ENCODE measurements around the gene SYNE4. TPM values are rescaled to one million over a fixed set of nuclear protein-coding genes. Genes with fewer than 3 reads are reported as not detected.

SYNE4 gene
- total RNA-seq, 1 donor from 2014 or later = not detected

DNA sequence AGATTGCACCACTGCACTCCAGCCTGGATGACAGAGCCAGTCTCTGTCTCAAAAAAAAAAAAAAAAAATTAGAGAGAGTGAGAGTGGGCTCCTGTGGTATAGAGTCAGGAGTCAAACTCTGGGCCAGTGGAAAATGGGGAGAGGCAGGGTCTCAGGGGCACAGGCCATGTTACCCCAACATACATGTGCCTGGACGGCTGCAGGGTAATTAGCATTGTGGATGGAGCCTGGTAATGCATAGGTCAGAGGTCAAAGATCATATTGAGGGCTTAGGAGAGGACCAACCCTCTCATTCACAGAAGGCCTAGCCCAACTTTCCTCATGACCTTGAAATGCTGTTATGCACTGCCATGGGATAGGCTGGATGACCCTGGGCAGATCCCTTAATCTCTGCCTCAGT is 16.9 kb upstream of the SYNE4 start:
- no peak for DNase-seq

DNA sequence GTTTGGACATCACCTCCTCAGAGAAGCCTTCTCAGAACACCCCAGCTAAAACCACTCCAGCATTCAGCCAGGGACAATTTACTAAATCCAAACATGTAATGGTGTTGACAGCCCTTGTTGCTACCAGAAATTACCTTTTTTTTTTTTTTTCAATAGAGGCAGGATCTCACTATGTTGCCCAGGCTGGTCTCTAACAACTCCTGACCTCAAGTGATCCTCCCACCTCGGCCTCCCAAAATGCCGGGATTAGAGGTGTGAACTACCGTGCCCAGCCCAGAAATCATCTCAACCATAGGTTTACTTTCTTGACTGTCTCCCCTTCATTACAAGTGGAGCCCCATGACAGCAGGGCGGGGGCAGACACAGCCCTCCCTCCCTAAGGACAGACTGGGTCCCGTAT is 14.8 kb upstream of the SYNE4 start:
- DNase-seq = no peak

DNA sequence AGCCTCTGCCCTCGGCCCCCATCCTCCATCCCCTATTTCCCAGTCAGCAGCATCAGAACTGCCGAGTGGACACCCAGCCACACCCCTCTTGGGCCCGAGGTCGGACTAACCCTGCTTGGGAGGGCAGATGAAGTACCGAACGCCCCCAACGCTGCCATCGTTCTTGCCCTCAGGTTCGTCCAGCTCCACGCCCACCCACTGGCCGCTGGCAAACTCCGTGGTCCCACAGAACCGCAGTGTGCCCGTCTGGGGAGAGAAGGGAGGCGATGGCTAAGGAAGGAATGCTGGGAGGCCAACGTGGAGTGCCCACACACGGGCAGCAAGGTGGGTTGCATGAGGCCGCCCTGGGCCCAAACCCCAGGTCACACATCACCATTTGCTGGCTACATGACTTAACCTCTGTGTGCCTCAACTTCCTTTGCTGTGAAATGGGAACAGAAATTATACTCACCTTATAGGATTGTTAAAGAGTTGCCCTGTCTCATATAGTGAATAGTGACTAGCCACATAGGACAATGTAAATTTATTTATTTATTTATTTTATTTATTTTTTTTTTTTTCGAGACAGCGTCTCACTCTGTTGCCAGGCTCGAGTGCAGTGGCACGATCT is 10.6 kb upstream of the SYNE4 start:
- DNase-seq = no peak

DNA sequence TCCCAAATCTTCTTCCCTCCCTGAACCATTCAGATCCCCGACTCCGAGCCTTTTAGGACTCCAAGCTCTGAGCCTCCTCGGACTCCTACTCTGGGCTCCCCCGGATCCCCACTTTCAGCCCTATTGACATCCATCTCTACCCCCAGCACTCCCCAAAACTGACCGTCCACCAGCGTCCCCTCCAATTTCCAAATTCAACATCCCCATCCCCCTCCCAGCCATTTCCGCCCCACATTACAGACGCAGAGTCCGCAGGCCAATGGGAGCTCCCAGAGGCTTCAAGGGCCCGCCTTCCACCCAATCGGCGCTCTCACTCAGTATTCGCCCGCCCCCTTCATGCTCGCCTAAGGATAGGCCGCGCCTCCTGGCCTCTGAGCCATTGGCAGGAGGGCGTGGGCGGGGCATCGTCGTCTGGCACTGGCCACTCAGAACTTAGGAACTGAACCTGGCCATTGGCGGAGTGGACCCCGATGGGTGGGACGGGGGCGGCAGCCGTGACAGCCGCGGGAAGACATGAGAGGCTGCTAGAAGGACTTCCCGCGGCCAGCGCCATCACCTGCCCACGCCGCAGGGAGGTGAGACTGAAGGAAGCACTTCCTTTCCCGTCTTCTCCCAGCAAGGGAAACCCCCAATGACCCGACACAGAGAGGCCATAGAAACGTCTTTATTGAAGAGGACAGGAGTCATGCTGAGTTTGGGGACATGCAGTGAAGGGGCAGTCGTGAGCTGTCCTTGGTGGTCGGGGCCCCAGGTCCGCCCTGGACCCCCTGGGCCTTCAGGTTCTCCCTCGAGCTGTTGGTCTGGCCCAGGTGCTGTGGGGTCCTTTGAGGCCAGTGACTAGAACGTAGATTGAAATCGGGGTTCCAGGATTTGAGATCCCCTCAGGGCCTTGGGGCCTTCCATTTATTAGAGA is 5.7 kb upstream of the SYNE4 start, which contains the start of gene ALKBH6:
TSS of gene ALKBH6 (minus strand) at position 202 of the 913 bp plus-strand sequence. CDS start 816 bp downstream, outside the sequence.
- DNase-seq = peak; percentile 98

DNA sequence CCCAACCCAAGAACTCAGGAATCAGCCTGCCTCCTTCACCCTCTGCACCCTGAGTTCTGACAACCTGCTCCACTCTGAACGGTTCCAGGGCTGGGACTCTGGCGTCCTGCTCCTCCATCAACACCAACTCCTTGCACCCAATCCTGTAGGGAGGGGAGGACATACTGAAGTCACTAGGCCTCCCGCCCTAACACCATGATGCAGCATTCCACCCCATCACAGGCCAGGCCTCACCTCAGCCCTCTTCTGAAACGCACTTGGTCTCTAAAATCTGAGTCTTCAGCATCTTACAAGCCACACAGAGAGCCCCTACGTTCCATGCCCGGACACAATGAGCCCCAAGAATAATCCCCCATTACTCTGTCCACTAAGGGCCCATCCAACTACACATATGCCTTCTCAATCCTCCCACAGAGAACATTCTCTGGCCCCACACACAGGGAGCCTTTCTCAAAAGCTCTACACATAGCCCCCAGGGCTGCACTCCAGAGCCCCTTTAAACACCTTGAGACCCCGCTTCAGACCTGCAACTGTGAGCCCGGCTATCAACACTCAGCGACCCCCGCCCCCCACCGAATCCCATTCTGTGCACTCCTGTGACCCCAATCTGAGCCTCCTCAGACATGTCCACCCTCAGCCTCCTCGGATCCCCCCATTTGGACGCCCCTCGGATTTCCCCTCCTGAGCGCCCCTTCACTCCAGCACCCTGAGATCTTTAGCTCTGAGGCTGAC is 4.8 kb upstream of the SYNE4 start:
- no peak for DNase-seq

DNA sequence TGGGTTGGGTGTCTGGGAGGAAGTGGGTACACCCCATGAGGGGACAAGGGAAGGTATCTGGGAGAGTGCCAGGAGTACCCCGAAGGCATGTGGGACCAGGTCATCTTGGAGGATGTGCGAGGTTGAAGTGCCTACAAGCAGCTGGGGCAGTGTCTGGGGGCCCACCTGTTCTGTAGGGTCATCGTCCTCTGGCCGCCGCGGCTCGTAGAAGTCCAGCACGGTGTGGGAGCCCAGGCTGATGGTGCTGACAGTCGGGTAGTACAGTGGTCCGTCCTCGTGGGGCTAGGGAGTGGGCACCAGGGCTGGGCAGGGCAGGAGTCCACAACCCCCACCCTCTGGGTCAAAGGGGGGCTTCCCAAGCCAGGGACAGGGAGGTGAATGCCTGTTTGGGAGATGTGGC is 1.8 kb upstream of the SYNE4 start:
- no peak for DNase-seq

DNA sequence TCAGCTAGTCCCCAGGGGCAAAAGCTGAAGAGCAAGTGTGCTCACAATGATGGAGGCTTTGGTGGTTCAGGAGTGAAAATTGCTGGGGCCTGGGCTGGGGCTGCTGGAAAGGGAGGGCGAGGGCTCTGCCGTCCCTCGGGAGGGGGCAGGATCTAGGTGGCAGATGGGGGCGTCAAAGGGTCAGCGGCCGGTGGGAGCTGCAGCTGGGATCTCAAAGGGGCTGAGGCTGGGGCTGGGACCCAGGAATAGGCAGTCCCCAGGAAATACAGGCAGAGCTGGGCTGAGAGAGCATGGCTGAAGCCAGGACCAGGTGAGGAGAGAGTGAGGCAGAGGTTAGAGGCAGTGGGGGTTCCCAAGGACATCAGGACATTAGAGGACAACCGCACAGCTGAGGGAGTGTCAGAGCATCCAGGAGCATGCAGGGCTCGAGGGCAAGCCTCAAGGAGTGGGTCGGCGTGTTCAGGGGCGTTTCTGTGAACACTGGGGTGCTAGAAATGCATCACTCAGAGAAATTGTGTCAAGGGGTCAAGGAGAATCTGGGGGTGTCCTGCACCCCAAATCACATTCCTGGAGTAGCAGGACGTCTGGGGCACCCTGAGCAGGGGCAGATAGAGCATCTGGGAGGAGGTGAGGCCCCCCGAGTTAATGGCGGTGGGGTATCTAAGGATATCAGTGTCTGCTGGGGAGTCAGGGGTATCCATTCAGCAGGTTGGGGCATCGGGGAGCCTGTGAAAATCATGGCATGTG is 1.2 kb upstream of the SYNE4 start:
- DNase-seq = no peak

DNA sequence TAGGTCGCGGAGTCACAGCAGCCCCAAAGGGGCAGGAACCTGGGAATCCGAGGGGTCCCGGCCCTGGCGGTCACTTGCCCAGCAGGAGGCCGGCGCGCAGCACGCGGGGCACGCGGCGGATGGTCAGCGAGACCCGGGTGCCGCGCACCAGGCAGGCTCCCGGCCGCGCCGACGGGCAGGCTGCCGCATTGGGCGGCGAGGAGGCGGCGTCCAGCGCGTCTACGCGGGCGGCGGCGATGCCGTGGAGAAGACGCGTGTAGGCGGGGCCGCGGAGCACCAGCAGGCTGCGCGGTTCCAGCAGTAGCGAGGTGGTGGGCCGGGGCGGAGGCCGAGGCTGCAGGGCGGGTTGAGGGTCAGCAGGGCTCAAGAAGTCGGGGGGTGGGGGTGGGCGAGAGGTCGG is 607 bp upstream of the SYNE4 start:
- DNase-seq = peak; percentile 14

DNA sequence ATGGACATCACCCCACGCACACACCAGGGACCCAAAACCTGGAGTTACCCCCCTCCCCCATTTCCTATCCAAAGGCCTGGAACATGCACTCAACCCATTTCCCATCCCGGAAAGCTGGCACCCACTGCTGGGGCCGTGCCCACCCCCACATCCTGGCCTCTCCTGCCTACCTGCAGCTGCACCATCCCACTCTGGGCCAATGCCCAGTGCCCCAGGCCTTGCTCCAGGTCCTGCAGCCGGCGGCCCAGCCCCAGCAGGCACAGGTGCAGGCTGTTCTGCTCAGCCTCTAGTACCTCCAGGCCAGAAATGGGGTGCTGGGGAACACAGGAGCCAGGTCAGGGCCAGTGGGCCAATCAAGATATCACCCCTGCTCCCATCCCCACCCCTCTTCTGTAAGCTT is 1.7 kb downstream of the SYNE4 start:
- no peak for DNase-seq

DNA sequence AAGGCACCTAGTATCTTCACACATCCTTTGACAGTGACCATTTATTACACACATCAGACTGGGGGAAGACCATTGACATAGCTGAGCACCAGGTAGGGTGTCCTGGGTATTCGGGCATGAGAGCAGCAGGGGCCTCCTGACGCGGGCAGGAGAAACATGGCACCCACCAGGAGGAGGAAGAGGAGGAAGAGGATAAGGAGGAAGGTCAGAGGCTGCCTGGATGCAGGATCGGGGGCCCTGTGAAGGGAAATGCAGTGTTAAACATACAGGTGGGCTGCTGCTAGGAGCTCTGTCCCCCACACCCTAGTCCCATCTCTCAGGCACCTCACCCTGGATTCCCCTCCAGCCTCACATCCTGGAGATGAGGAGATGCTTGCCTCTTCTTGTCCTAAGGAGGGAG is 5.3 kb downstream of the SYNE4 start:
- no peak for DNase-seq

DNA sequence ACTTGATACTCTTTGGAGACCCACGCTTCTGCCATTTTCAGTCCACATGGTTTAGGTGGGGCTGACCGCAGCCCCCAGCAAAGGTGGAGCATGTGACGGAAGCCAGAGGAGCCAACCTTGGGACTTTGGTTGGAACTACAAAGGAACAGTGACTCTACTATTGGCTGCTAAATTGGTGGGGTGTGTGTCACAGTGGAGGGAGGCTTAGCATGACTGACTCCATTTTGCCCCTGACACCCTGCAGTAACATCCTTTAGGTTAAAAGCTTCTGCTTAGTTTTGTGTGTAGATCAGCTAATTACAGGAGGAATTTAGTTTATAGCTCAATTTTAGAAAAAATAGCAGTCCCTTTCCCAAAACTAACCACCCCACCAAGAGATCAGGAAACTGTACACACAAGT is 7.0 kb downstream of the SYNE4 start:
- no peak for DNase-seq

DNA sequence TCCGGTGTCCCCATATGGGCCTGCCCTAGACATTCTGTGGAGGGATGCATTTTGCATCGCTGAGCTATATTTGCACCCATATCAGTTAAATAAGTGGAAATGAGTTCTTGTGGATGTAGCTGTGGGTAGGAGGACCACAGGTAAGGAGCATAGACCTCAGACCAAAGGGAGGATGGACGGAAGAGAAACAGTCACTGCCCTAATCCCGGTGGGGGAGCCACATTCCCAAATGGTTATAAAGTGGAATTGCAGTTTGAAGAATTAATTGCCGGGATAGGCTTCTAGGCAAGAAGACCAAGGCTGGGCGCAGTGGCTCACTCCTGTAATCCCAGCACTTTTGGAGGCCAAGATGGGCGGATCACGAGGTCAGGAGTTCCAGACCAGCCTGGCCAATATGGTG is 11.8 kb downstream of the SYNE4 start:
- DNase-seq = no peak

DNA sequence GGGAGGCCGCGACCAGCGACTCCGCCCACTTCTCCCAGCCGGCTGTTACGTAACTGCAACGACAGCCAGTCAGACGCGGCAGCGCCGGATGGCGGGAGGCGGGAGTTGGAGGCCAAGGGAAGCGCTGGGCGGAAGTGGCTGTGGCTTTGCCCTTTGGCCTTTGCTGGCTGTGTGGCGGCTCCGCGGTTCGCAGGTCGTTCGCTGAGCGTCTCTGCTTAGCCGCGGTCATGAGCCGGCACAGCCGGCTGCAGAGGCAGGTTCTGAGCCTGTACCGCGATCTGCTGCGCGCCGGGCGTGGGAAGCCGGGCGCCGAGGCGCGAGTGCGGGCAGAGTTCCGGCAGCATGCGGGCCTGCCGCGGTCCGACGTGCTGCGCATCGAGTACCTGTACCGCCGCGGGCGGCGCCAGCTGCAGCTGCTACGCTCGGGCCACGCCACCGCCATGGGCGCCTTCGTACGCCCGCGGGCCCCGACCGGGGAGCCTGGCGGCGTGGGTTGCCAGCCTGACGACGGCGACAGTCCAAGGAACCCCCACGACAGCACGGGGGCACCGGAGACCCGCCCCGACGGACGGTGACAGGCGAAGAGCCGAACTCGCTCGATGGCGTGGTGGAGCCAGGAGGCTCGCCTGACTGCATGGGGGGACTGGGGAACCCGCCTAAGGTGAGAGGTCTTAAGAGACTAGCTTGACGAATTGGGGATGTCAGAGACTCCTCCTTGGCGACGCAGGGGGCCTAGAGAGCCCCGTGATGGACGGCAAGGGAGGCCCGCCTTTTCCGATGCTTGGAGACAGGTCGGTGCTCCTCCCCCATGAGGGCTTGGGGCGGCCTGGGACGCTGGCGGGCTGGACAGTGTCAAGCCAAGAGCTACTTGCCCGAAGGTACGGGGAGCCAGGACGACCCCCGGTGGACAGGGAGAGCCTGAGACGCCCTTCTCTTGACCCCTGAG is 13.3 kb downstream of the SYNE4 start, which contains the start of gene SDHAF1:
TSS of gene SDHAF1 (plus strand) at position 141 of the 946 bp plus-strand sequence. CDS start at position 228, 87 bp downstream.
- DNase-seq = peak; percentile 86

DNA sequence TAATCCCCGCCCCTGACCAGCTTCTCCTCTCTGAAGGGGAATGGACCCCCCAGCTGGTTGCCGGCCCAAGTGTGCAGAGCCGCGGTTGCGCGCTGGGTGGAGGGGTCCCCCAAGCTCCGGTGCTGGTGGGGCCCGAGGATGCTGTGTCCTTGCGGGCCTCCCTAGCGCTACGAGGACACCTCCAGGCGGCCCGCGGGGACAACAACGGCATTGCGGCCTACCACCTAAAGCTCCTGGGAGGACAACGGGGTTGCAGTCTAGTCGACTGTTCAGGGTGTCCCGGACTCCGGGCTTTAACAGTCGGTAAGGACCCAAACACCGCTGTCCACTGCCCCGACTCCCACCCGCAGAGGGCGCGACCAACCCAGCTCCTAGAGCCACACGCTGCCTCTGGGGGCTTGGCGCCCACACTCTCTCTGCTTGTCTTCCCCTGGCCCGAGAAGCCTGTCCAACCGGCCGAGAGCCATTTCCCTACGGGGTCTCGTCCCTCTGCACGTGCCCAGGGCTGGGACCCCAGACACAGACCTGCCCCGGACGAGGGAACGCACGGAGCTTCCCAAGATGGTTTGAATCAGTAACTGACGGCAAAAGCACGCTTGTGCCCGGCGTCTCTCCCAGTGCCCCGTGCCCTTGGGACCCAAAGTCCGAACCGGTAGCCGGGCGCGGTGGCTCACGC is 14.6 kb downstream of the SYNE4 start:
- DNase-seq = no peak

DNA sequence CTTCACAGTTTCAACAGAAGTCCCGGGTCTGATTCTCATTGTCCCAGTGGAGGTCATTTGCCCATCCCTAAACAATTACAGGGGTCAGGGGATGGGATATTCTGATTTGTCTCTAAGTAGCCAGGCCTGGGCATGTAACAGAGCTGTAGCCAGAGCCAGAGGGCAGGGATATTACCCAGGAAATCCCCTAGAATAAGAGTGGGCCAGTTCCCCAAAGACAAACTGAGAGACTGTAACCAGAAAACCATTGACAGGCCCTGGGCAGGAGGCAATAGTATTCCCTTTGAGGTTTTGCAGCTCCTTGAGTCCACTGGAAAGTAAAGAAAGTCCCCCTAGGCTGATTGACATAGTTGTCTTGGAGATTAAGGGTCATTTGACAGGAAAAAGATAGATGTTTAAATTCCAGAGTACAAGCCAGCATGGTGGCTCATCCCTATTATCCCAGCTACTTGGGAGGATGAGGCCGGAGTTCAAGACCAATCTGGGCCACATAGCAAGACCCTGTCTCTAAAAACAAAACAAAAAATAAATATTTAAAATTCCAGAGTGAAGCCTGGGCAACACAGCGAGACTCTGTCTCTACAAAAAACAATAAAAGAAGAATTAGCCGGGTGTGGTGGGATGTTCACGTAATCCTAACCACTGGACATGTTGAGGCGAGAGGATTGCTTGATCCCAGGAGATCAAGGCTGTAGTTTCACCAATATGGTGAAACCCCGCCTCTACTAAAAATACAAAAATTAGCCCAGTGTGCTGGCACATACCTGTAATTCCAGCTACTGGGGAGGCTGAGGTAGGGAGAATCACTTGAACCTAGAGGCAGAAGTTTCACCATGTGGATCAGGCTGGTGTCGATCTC is 15.5 kb downstream of the SYNE4 start:
- no peak for DNase-seq

DNA sequence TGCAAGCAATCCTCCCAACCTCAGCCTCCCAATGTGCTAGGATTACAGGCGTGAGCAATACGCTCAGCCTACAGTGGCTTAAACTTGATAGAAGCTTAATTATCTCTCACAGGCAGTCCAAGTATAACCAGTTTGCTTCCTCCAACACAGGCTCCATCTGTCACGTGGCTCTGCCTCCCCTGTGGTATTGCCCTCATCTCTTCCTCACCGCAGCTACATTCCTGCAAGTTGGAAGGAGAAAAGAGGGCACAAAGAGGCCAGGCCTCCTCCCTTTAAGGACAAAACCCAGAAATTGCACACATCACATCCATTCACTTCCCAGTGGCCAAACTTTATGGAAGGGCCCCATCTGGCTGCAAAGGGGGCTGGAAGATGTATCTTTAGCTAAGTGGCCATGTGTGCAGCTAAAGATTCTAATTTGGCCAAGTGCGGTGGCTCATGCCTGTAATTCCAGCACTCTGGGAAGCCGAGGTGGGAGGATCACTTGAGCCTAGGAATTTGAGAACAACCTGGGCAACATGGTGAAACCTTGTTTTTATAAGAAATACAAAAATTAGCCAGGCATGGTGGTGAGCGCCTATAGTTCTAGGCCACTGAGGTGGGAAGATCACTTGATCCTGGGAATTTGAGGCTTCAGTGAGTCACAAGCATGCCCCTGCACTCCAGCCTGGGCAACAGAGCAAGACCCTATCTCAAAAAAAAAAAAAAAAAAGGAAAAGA is 16.7 kb downstream of the SYNE4 start:
- no peak for DNase-seq

DNA sequence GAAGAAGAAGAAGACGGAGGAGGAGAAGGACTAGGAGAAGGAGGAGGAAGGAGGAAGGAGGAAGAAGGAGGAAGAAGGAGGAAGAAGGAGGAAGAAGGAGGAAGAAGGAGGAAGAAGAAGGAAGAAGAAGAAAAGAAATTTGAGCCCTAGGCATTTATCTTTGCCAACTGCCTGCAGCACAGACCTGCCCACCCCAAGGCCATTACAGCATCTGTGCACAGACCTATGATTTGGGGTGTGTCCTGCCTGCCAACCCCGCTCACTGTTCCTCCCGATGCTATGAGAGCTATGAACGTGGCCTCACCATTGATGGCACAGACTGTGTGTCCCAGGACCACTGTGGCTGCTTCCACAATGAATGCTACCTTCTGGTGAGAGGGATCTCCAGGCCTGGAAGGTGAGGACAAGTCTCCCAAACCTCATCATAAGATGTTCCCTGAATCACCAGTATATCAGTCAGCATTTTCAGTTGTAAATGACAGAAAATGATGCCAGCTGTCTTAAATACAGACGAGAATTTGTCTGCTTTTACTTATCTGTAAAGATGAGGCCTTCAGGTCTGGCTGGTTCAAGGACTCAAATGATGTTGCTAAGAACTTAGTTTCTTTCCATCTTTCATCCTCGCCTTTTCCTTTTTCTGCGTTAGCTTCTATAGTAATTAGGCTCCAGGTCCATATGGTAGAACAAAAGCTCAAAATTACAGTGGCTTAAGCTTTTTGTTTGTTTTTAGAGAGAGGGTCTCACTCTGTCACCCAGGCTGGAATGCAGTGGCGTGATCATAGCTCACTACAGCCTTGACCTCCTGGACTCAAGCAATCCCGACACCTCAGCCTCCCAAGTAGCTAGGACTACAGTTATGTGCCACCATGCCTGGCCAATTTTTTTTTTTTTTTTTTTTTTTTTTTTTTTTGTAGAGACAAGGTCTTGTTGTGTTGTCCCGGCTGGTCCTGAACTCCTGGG is 17.6 kb downstream of the SYNE4 start:
- DNase-seq = no peak
